Measurements from ENCODE around the gene CLIP2. TPM values are rescaled to one million over a fixed set of nuclear protein-coding genes. Genes with fewer than 3 reads are reported as not detected.
"Not testable (repeated sequence)": the region's sequence is repeated elsewhere in the genome, so short reads cannot be mapped to it uniquely, and the experiment has no call there.

The CLIP2 gene
- total RNA-seq, 4 donors from 2014 or later, result 35.4 to 212 (median 76.6) TPM

GRCh38 chr7:74345970-74346369 is 56.8 kb downstream of the CLIP2 start:
- Histone ChIP-seq H3K36me3 (peaks cover 0 to 10% (median 0%) of the 10 kb centered on the region in 3 donors), H3K27ac (no peak overlapping the region), H3K27me3 (no peaks in the 10 kb centered on the region), H3K4me1 (no peaks in the 10 kb centered on the region), H3K9me3 (no peaks in the 10 kb centered on the region), H3K4me3 (no peak overlapping the region)
- TF ChIP-seq CTCF (IDR thresholded peaks at IDR 0.05), result no peak
- TF ChIP-seq POLR2A (IDR thresholded peaks at IDR 0.05), result no peak
- no peak for DNase-seq

GRCh38 chr7:74349621-74350020 is 60.4 kb downstream of the CLIP2 start:
- Histone ChIP-seq H3K4me1 (no peaks in the 10 kb centered on the region), H3K27me3 (no peaks in the 10 kb centered on the region), H3K27ac (no peak overlapping the region), H3K4me3 (no peak overlapping the region), H3K9me3 (no peaks in the 10 kb centered on the region), H3K36me3 (peaks cover 0 to 22% (median 0%) of the 10 kb centered on the region in 3 donors)
- no peak for DNase-seq
- no peak for TF ChIP-seq CTCF (IDR thresholded peaks at IDR 0.05)
- TF ChIP-seq POLR2A (IDR thresholded peaks at IDR 0.05), result no peak

- Histone ChIP-seq H3K27me3 (no peaks in the 10 kb centered on the region), H3K27ac (no peak overlapping the region), H3K9me3 (no peaks in the 10 kb centered on the region), H3K4me3 (no peak overlapping the region), H3K4me1 (no peaks in the 10 kb centered on the region), H3K36me3 (peaks cover 0 to 26% (median 0%) of the 10 kb centered on the region in 3 donors)
- no peak for DNase-seq
- TF ChIP-seq CTCF (IDR thresholded peaks at IDR 0.05) (no peak), POLR2A (IDR thresholded peaks at IDR 0.05) (no peak)
These were observed 61.5 kb downstream of the CLIP2 start for GRCh38 chr7:74350751-74351150.

- Histone ChIP-seq H3K36me3 (peaks cover 0 to 37% (median 0%) of the 10 kb centered on the region in 3 donors), H3K4me3 (no peak overlapping the region), H3K27ac (no peak overlapping the region), H3K9me3 (peaks cover 0 to 3% (median 0%) of the 10 kb centered on the region in 4 donors), H3K4me1 (no peaks in the 10 kb centered on the region), H3K27me3 (no peaks in the 10 kb centered on the region)
- TF ChIP-seq CTCF (IDR thresholded peaks at IDR 0.05), result no peak
- no peak for TF ChIP-seq POLR2A (IDR thresholded peaks at IDR 0.05)
- DNase-seq, result no peak
These were observed 62.6 kb downstream of the CLIP2 start for GRCh38 chr7:74351836-74352235.

GRCh38 chr7:74352551-74353138 is 63.4 kb downstream of the CLIP2 start:
- not testable (repeated sequence) for H3K27me3 ChIP-seq, H3K4me3 ChIP-seq, H3K4me1 ChIP-seq, H3K27ac ChIP-seq, DNase-seq, H3K9me3 ChIP-seq
- H3K36me3 ChIP-seq, result peaks cover 0 to 44% (median 0%) of the 10 kb centered on the region in 3 donors

GRCh38 chr7:74354009-74354408 is 64.8 kb downstream of the CLIP2 start:
- Histone ChIP-seq H3K27ac (no peak overlapping the region), H3K27me3 (no peaks in the 10 kb centered on the region), H3K4me1 (no peaks in the 10 kb centered on the region), H3K9me3 (peaks cover 0 to 3% (median 0%) of the 10 kb centered on the region in 4 donors), H3K36me3 (peaks cover 0 to 56% (median 0%) of the 10 kb centered on the region in 3 donors), H3K4me3 (no peak overlapping the region)
- TF ChIP-seq POLR2A (IDR thresholded peaks at IDR 0.05) (no peak), CTCF (IDR thresholded peaks at IDR 0.05) (no peak)
- DNase-seq, result no peak

Measured in Peyer's patch (tissue), 4 donors.